PC-9 (cell line): ENCODE measurements around the gene ZNF653.

Experiments
- EZH2 ChIP-seq: fragments of 200-600 bp; sonication (generic); IDR thresholded peaks from 2 replicates; pipeline ENCODE4 v1.8.0; 2017; ENCODE audit warnings: antibody characterized with exemption, low read depth
- TF ChIP-seq, protein P1 (sequence below): fragments of 200-600 bp; sonication (generic); conservative IDR thresholded peaks from 2 replicates; pipeline ENCODE4 v1.6.1; 2017; ENCODE audit warnings: mixed run types, antibody characterized with exemption, mild to moderate bottlenecking, moderate library complexity

DNA sequence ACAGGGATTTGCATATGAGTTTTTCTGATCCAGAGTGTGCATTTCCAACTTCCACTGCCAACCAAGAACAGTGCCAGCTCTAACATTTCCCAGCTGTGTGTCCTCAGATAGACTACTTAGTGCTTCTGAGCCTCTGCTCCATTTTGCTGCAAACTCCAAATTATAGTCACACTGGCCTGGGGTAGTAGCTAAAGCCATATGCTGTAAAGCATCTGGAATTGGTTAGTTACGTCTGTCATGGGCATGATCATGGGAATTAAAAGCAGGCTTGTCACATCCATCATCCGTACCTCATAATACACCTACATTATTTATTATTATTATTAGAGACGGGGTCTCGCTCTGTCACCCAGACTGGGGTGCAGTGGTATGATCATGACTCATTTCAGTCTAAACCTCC lies 31.9 kb downstream of the ZNF653 start:
- TF ChIP-seq, protein P1, sequence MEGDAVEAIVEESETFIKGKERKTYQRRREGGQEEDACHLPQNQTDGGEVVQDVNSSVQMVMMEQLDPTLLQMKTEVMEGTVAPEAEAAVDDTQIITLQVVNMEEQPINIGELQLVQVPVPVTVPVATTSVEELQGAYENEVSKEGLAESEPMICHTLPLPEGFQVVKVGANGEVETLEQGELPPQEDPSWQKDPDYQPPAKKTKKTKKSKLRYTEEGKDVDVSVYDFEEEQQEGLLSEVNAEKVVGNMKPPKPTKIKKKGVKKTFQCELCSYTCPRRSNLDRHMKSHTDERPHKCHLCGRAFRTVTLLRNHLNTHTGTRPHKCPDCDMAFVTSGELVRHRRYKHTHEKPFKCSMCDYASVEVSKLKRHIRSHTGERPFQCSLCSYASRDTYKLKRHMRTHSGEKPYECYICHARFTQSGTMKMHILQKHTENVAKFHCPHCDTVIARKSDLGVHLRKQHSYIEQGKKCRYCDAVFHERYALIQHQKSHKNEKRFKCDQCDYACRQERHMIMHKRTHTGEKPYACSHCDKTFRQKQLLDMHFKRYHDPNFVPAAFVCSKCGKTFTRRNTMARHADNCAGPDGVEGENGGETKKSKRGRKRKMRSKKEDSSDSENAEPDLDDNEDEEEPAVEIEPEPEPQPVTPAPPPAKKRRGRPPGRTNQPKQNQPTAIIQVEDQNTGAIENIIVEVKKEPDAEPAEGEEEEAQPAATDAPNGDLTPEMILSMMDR = no peak
- no peak for TF ChIP-seq EZH2
